Measurements from ENCODE around the gene SPHKAP.

Gene SPHKAP

GRCh38 chr2:228015741-228016140 is 165.7 kb downstream of the SPHKAP start:
- TF ChIP-seq CTCF (IDR thresholded peaks at IDR 0.05; ENCODE audit: insufficient read depth, missing control alignments): no peak
- FAIRE-seq (no peak), DNase-seq (ENCODE audit: insufficient read length, low spot score) (no peak)

- DNase-seq (ENCODE audit: insufficient read length, low spot score): no peak
- no peak for TF ChIP-seq CTCF (IDR thresholded peaks at IDR 0.05; ENCODE audit: insufficient read depth, missing control alignments)
- no peak for FAIRE-seq
These were observed 185.1 kb downstream of the SPHKAP start for GRCh38 chr2:227996366-227996765.

GRCh38 chr2:227990937-227991336 is 190.6 kb downstream of the SPHKAP start:
- DNase-seq (ENCODE audit: insufficient read length, low spot score) (no peak), FAIRE-seq (no peak)
- TF ChIP-seq CTCF (IDR thresholded peaks at IDR 0.05; ENCODE audit: insufficient read depth, missing control alignments): no peak

- FAIRE-seq (no peak), DNase-seq (ENCODE audit: insufficient read length, low spot score) (no peak)
- TF ChIP-seq CTCF (IDR thresholded peaks at IDR 0.05; ENCODE audit: insufficient read depth, missing control alignments): no peak
These were observed 208.2 kb downstream of the SPHKAP start for GRCh38 chr2:227973241-227973640.

GRCh38 chr2:227971619-227972230 is 209.8 kb downstream of the SPHKAP start:
- DNase-seq (ENCODE audit: insufficient read length, low spot score): no peak
- TF ChIP-seq CTCF (IDR thresholded peaks at IDR 0.05; ENCODE audit: insufficient read depth, missing control alignments): no peak
- no peak for FAIRE-seq

- FAIRE-seq: no peak
- DNase-seq (ENCODE audit: insufficient read length, low spot score): no peak
- TF ChIP-seq CTCF (IDR thresholded peaks at IDR 0.05; ENCODE audit: insufficient read depth, missing control alignments): no peak
These were observed 221.2 kb downstream of the SPHKAP start for GRCh38 chr2:227960317-227960716.

- FAIRE-seq (no peak), DNase-seq (ENCODE audit: insufficient read length, low spot score) (no peak)
- TF ChIP-seq CTCF (IDR thresholded peaks at IDR 0.05; ENCODE audit: insufficient read depth, missing control alignments): no peak
These were observed 238.5 kb downstream of the SPHKAP start for GRCh38 chr2:227942965-227943364.
